NCI-H128 (cell line): ENCODE results near the gene PRKAR2B.
"Not testable (repeated sequence)": the region's sequence is repeated elsewhere in the genome, so short reads cannot be mapped to it uniquely, and the experiment has no call there.

Source experiments
- DNase-seq: peaks from one replicate; lab custom pipeline; 2025; ENCODE audit not compliant: unreplicated experiment; lab: John Stamatoyannopoulos, UW

The PRKAR2B gene

DNA sequence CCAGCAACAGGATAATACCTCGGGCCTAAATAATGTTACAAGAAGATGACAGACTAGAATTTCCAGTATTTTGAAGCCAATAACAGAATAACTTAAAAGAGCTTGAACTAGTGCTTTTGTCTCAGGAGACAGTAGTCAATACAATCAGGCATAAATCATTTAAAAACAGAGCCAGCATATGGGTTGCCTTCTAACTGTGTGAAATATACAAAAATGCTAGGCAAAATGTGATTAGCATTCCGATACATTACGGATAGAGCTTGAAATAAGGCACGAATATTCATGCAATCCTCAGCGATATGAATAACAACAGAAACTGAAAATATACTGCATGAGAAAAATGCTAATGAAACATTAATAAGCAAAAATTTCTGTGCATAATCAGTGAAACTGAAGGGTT lies 18.3 kb upstream of the PRKAR2B start:
- DNase-seq = no peak

DNA sequence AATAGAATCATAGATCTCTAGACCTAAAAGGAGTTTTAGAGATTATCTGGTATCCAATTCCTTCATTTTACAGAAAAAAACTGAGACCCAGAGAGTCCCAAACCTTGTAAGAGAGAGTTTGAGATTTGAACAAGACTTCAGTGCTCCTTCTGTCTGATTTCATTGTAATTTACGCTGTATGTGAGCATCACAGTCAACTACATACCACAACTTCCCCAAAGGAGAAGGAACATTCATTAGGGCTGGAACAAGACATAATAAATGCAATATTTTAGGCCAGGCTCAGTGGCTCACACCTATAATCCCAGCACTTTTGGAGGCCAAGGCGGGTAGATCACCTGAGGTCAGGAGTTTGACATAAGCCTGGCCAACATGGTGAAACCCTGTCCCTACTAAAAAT lies 17.3 kb upstream of the PRKAR2B start:
- no peak for DNase-seq

DNA sequence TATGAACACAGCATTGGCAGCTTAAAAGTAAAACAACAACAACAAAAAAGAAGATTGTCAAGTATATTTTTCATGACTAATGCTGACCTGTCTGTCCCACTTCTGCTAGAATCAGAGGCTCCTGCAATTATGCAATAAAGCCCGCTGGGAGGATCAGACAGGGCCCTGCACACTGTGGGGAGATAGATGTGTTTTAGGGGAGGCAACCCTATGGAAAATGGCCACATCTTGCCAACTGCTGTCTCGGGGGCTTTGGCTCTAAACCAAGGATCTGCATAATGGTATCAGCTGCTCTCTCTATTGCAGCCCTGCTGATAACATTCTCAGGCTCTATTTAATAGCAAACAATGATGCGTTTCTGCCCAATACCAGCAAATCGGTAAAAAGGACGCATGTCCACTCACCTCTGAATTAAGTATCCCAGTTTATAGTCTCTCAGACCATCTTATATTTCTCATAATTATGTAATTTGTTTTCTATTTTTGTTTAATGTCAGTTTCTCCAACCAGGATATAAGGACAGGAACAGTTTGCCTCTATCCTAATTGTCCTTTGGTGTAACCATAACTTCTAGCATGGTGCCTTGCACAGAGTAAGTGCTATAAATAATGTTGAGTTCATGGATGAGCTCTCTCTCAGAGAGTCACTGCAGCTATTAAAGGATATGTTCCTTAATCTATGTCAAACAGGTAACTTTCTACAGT lies 15.3 kb upstream of the PRKAR2B start:
- DNase-seq = no peak

GRCh38 chr7:107029764-107030286 lies 14.7 kb upstream of the PRKAR2B start:
- DNase-seq = no peak

GRCh38 chr7:107032050-107032449 lies 12.5 kb upstream of the PRKAR2B start:
- no peak for DNase-seq

DNA sequence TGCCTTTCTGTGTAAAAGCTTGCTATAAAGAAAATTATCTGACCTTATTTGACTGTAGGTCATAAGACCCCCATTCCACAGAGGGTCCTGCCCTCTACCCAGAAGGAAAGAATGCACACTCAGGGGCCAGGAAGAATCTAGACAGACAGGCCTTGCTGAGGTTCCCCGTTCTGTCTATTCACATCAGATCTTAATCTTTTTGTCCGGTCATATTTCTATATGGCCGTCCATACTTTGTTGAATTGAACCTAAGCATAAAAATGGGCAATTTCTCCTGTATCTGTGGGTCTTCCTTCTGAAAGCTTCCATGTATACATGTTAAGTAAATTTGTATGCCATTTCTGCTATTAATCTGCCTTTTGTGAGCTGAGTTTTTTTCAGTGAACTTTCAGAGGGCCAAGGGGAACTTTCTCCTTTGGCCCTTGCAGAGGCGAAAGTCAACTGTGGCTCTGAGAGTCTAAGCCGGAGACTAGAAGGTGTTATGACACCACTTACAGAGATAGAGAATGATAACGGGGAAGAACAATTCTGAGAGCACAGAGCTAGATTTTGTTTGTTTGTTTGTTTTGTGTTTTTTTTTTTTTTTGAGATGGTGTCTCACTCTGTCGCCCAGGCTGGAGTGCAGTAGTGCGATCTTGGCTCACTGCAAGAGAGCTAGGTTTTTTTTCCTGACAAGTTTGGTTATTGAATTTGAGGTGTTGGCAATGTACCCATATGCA lies 11.6 kb upstream of the PRKAR2B start:
- DNase-seq = no peak

GRCh38 chr7:107034553-107034952 lies 10.0 kb upstream of the PRKAR2B start:
- no peak for DNase-seq

DNA sequence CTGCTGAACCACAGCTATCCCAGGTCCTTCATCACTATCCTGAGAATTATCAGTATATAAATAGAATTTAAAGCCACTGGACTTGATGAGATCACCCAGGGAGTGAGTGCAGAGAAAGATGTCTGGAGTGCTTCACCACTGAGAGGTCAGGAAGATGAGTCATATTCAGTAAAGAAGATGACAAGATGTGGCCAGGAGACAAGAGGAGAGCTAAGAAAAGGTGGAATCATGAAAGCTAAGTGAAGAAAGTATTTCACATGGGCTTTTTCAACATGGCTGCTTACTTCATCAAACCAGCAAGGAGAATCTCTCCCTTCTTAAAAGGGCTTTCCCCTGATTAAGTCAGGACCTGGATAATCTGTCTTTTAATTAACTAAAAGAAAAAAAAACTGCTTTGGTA lies 9.1 kb upstream of the PRKAR2B start:
- no peak for DNase-seq

DNA sequence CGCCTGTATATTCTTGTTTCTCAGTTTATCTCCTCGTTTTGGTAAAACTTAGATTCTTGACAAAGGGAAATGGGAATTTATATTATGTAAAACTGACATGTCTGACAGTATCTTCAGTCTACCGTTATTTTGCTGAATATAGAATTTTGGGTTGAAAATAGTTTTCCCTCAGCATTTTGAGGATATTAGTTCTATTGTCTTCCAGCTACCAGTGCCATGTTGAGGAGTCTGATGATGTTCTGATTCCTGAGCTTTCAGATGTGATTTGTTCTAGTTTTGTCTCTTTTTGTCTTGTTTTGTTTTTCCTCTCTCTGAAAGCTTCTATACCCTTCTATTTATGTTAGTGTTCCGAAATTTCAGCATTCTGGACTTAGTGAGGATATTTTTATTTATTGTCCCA lies 8.0 kb upstream of the PRKAR2B start:
- DNase-seq = no peak

DNA sequence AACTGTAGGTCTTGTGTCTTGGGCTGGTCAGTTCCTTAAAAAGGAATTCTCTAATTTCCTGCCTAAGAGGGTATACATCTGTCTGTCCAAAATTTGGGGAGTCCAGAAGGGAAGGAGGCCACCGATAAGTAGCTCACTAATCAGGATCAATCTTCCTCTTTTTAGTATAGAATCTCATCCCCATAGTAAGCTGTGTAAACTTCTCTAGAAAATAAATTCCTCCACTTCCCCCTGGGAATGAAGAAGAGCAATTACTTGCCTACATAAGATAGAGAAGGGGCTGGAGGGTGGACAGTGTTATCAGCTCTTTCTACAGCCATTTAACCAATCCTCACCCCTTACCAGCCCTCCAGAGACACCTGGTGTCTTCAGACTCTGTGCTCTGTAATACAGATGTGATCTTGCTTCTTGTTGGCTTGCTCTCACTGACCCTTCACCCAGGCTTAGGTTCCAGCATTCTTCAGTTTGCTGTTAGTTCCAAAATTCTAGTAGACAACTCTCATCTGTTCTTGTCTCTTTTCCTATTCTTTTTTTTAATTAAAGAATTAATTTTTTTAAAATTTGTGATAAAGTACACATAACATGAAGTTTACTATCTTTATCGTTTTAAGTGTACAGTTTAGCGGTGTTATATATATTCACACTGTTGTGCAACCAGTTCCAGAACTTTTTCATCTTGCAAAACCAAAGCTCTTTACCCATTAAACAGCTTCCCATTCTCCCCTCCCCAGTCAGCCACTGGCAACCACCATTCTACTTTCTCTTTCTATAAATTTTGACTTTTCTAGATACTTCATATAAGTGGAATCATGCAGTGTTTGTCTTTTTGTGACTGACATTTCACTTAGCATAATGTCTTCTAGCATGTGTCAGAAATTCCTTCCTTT lies 6.5 kb upstream of the PRKAR2B start:
- DNase-seq = no peak

DNA sequence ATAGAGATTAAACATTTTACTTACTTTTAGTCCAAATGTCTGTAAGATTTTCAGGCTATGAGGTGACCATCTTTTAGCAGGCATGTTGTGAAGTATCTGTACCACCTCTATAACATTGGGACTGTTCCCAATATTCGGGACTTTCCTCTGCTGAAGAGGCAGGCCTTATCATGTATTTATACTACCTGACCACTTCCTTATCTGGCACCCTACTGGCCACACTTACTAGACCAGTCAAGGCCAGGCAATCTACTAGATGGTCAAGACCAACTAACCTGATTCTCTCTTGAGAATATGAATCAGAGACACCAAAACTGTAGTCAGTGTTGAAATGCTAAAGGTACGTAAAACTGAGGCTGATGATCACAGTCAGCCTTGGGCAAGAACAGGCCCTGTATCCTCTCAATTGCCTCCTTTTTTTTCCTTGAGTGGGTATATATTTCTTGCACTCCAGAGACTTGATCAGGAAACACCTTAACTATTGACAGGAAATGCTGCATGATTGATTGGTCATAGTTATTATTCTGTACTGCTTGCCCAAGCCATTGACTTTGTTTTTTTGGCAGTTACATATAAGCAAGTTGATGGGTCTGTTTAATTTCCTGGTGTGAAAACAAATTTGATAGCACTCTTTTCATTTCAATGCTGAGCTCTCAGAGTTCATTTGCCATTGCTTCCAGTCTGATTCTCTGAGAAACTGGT lies 5.2 kb upstream of the PRKAR2B start:
- DNase-seq = no peak

GRCh38 chr7:107041097-107041496 lies 3.4 kb upstream of the PRKAR2B start:
- no peak for DNase-seq

DNA sequence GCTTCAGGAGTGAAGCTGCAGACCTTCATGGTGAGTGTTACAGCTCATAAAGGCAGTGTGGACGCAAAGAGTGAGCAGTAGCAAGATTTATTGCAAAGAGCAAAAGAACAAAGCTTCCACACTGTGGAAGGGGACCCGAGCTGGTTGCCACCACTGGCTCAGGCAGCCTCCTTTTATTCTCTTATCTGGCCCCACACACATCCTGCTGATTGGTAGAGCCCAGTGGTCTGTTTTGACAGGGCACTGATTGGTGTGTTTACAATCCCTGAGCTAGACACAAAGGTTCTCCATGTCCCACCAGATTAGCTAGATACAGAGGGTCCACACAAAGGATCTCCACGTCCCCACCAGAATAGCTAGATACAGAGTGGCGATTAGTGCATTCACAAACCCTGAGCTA lies 2.7 kb upstream of the PRKAR2B start:
- DNase-seq = not testable (repeated sequence)

- not testable (repeated sequence) for DNase-seq
These were observed 2.1 kb upstream of the PRKAR2B start for GRCh38 chr7:107042326-107042910.

DNA sequence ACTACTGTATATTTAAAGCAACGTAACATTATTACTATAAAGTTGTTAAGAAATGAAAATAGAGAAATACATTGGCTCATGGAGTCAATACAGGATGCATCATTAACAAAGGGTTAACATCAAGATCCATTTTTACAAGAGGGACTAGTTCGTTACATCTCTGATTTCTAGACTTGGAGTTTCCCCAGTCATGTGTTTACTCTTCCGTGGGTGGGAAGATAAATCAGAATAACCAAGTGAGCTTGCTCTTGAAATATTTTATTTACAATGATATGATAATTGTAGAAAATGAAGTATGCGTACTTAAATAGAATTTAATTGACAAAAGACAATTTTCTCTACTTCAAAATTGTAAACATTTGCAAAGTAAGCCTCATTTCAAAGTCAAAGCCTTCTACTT lies 1.0 kb upstream of the PRKAR2B start:
- DNase-seq = no peak

- no peak for DNase-seq
These were observed 571 bp upstream of the PRKAR2B start for GRCh38 chr7:107043921-107044346.

DNA sequence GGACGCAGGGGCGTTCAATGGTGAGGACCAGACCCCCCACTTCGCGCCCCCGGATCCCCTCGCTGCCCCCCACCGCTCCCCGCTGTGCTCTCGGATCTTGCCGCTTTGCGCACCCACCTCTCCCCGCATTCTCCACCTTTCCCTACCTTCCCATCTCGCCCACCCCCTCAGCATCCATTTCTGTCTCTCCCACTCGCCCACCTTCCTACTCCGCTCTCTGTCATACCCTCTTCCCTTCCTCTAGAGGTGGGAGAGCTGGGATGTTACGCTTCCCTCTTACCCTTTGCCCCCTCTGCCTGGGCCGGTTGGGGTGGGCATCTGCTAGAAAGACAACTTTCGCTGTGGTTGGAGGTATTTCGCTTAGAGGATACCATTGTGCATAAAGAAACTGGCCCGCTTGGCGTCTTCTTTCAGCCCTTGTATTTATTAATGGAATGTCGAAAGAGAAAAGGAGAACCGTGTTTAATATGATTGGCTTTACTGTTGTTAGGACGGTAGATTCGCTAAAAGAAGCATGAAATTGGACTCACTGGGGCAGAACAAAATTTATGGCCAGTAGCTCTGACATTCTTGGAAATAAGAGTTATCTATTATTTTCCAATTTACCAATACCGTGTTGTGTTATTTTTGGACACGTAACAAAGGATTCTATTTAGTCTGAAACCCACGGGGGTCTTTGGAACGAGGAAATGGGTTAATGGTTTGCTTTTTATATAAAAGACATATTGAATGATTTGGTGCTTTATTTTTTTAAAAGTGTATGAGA lies 873 bp downstream of the PRKAR2B start:
- DNase-seq = no peak

GRCh38 chr7:107045980-107046379 lies 1.5 kb downstream of the PRKAR2B start:
- DNase-seq = no peak

- no peak for DNase-seq
These were observed 2.2 kb downstream of the PRKAR2B start for GRCh38 chr7:107046491-107047259.
